Uterus (tissue), 4 donors: Measurements from ENCODE around the gene GALNT18. TPM values are rescaled to one million over a fixed set of nuclear protein-coding genes. Genes with fewer than 3 reads are reported as not detected.

Source experiments
- DNase-seq, 2 donors: peaks; one replicate each; pipeline ENCODE4 v3.0.0-alpha.2; 2019 to 2020
- H3K27ac ChIP-seq, 2 donors: fragments of 200-600 bp; sonication (generic); 1 replicate in 1 of 2; 2 replicates in 1 of 2; pipeline ENCODE4 v1.5.1; 2016 to 2018
- H3K27me3 ChIP-seq, 2 donors: fragments of 200-600 bp; sonication (generic); one replicate each; pipeline ENCODE4 v1.5.1; 2018 to 2019; ENCODE audit warnings: control low read depth in 1 of 2
- H3K36me3 ChIP-seq, 2 donors: fragments of 200-600 bp; sonication (generic); one replicate each; pipeline ENCODE4 v1.5.1; 2019; ENCODE audit warnings: control low read depth in 1 of 2
- H3K4me1 ChIP-seq, 2 donors: fragments of 200-600 bp; sonication (generic); one replicate each; pipeline ENCODE4 v1.5.1; 2018 to 2019; ENCODE audit warnings: control low read depth in 1 of 2
- H3K4me3 ChIP-seq, 2 donors: fragments of 200-600 bp; sonication (generic); 1 replicate in 1 of 2; 2 replicates in 1 of 2; pipeline ENCODE4 v1.5.1; 2018 to 2019; ENCODE audit warnings: mild to moderate bottlenecking in 1 of 2
- H3K9me3 ChIP-seq, 2 donors: fragments of 200-600 bp; sonication (generic); one replicate each; pipeline ENCODE4 v1.5.1; 2019; ENCODE audit warnings: control low read depth in 1 of 2
- CTCF ChIP-seq, 4 experiments: fragments of 200-600 bp in 2 of 4; fragments of 450-650 bp in 2 of 4; sonication (generic) in 2 of 4; IDR thresholded peaks; one replicate each; pipeline ENCODE4 v1.5.1; 2016 to 2019; ENCODE audit warnings: antibody characterized with exemption in 4 of 4, mild to moderate bottlenecking in 2 of 4, moderate library complexity in 1 of 4
- POLR2A ChIP-seq, 2 donors: fragments of 450-650 bp; IDR thresholded peaks; one replicate each; pipeline ENCODE4 v1.6.1; 2016; ENCODE audit warnings: antibody characterized with exemption in 2 of 2, mild to moderate bottlenecking in 1 of 2, moderate library complexity in 1 of 2
- intact Hi-C: fragments of 100-400 bp; cut with DNase I; formaldehyde crosslinking; loops from one replicate; pipeline ENCODE4 v1.15.1; 2023; ENCODE audit warnings: low total_unique reads
- total RNA-seq, 4 donors: library from RNA; depleted of rRNA in 3 of 4; stranded (reverse); fragments of >200 nt in 3 of 4; gene quantifications; one replicate each; pipeline versions ENCODE4 v1.1.0 to v1.2.4, GENCODE V29; 2014 to 2023
- donor health status: DM: yes; HTN: yes; CAD: no.

GALNT18 gene
- total RNA-seq, 4 donors from 2014 or later, result 21.4 to 35.1 (median 27.3) TPM

GRCh38 chr11:11667056-11667455, 45.3 kb upstream of the GALNT18 start:
- no peaks in the 10 kb centered on the region for H3K36me3 ChIP-seq
- no peak for TF ChIP-seq POLR2A (IDR thresholded peaks at IDR 0.05)
- TF ChIP-seq CTCF (IDR thresholded peaks at IDR 0.05), result no peak
- no peaks in the 10 kb centered on the region for H3K27me3 ChIP-seq
- no peak overlapping the region for H3K27ac ChIP-seq
- H3K9me3 ChIP-seq, result no peaks in the 10 kb centered on the region
- no peak overlapping the region for H3K4me3 ChIP-seq
- no peak for DNase-seq
- intact Hi-C loops, result no loop called here
- no peaks in the 10 kb centered on the region for H3K4me1 ChIP-seq

GRCh38 chr11:11665407-11665806, 43.6 kb upstream of the GALNT18 start:
- intact Hi-C loops, result no loop called here
- TF ChIP-seq POLR2A (IDR thresholded peaks at IDR 0.05), result no peak
- no peak for TF ChIP-seq CTCF (IDR thresholded peaks at IDR 0.05)
- DNase-seq, result no peak
- no peaks in the 10 kb centered on the region for H3K27me3 ChIP-seq
- H3K36me3 ChIP-seq, result no peaks in the 10 kb centered on the region
- H3K27ac ChIP-seq, result no peak overlapping the region
- no peak overlapping the region for H3K4me3 ChIP-seq
- no peaks in the 10 kb centered on the region for H3K9me3 ChIP-seq
- no peaks in the 10 kb centered on the region for H3K4me1 ChIP-seq

- H3K9me3 ChIP-seq, result no peaks in the 10 kb centered on the region
- no peak overlapping the region for H3K4me3 ChIP-seq
- H3K4me1 ChIP-seq, result no peaks in the 10 kb centered on the region
- no peak for DNase-seq
- intact Hi-C loops, result no loop called here
- no peak overlapping the region for H3K27ac ChIP-seq
- no peaks in the 10 kb centered on the region for H3K36me3 ChIP-seq
- no peaks in the 10 kb centered on the region for H3K27me3 ChIP-seq
- TF ChIP-seq CTCF (IDR thresholded peaks at IDR 0.05) (no peak), POLR2A (IDR thresholded peaks at IDR 0.05) (no peak)
Measured at GRCh38 chr11:11663907-11664306, 42.1 kb upstream of the GALNT18 start.

GRCh38 chr11:11662578-11662977, 40.8 kb upstream of the GALNT18 start:
- H3K27ac ChIP-seq, result no peak overlapping the region
- no peaks in the 10 kb centered on the region for H3K4me1 ChIP-seq
- intact Hi-C loops, result no loop called here
- DNase-seq, result no peak
- no peaks in the 10 kb centered on the region for H3K27me3 ChIP-seq
- no peaks in the 10 kb centered on the region for H3K9me3 ChIP-seq
- no peak overlapping the region for H3K4me3 ChIP-seq
- TF ChIP-seq POLR2A (IDR thresholded peaks at IDR 0.05) (no peak), CTCF (IDR thresholded peaks at IDR 0.05) (no peak)
- H3K36me3 ChIP-seq, result no peaks in the 10 kb centered on the region

GRCh38 chr11:11661326-11662040, 39.7 kb upstream of the GALNT18 start:
- intact Hi-C loops, result no loop called here
- H3K4me3 ChIP-seq, result no peak overlapping the region

More at GRCh38 chr11:11661326-11662040, 39.7 kb upstream of the GALNT18 start:
- no peaks in the 10 kb centered on the region for H3K4me1 ChIP-seq
- H3K36me3 ChIP-seq, result no peaks in the 10 kb centered on the region
- no peaks in the 10 kb centered on the region for H3K27me3 ChIP-seq
- H3K9me3 ChIP-seq, result no peaks in the 10 kb centered on the region
- no peak overlapping the region for H3K27ac ChIP-seq
- TF ChIP-seq CTCF (IDR thresholded peaks at IDR 0.05) (no peak), POLR2A (IDR thresholded peaks at IDR 0.05) (no peak)
- no peak for DNase-seq
